ENCODE measurements around the gene CPEB4.

GRCh38 chr5:173885054-173885443 is 3.1 kb upstream of the CPEB4 start:
- TF ChIP-seq CTCF (conservative IDR thresholded peaks at IDR 0.05 in 1 of 2, IDR thresholded peaks at IDR 0.05 in 1 of 2; ENCODE audit: extremely low read depth in 1 of 2, insufficient read depth in 1 of 2, low read depth in 1 of 2, low read length in 2 of 2) (no peak), EZH2 (IDR thresholded peaks at IDR 0.05; ENCODE audit: borderline replicate concordance, low read length) (no peak)
